Gastrocnemius medialis (tissue), 4 donors: ENCODE data around the gene MDH2.

ENCODE experiments used
- POLR2A ChIP-seq, 2 donors: fragments of 450-650 bp; IDR thresholded peaks; one replicate each; pipeline ENCODE4 v1.6.1; 2017; ENCODE audit warnings: antibody characterized with exemption in 2 of 2, mild to moderate bottlenecking in 2 of 2, moderate library complexity in 2 of 2
- TF ChIP-seq, protein P1 (sequence below), 5 experiments: fragments of 450-650 bp in 3 of 5; fragments of 200-600 bp in 2 of 5; sonication (generic) in 2 of 5; IDR thresholded peaks in 4 of 5; conservative IDR thresholded peaks in 1 of 5; 1 replicate in 4 of 5; 2 replicates in 1 of 5; pipeline ENCODE4 v1.5.1; 2016 to 2019; ENCODE audit warnings: antibody characterized with exemption in 5 of 5, mild to moderate bottlenecking in 3 of 5, moderate library complexity in 3 of 5

DNA sequence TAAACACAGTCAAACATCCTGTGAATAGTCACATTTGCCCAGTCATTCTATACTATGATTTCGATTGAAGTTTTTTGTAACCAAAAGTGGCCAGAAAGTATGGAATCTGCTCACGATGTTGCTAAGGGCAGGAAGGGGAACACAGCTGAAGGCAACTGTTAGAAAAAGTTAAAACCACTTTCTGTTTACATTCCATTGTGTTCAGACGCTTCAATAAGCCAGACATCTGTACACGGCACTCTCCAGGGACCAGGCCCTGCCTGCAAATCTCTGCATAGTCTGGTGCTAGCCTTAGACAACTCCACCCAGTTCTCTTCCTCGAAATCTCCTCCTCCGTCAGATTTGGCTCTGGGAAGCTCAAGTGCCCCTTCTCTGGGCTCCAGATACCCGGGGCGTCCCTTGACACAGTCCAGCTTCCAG lies 36.5 kb upstream of the MDH2 start:
- TF ChIP-seq, protein P1, sequence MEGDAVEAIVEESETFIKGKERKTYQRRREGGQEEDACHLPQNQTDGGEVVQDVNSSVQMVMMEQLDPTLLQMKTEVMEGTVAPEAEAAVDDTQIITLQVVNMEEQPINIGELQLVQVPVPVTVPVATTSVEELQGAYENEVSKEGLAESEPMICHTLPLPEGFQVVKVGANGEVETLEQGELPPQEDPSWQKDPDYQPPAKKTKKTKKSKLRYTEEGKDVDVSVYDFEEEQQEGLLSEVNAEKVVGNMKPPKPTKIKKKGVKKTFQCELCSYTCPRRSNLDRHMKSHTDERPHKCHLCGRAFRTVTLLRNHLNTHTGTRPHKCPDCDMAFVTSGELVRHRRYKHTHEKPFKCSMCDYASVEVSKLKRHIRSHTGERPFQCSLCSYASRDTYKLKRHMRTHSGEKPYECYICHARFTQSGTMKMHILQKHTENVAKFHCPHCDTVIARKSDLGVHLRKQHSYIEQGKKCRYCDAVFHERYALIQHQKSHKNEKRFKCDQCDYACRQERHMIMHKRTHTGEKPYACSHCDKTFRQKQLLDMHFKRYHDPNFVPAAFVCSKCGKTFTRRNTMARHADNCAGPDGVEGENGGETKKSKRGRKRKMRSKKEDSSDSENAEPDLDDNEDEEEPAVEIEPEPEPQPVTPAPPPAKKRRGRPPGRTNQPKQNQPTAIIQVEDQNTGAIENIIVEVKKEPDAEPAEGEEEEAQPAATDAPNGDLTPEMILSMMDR (IDR thresholded peaks at IDR 0.05 in 4 of 5, conservative IDR thresholded peaks at IDR 0.05 in 1 of 5), result no peak
- TF ChIP-seq POLR2A (IDR thresholded peaks at IDR 0.05), result no peak
